ENCODE measurements around the gene ZBP1.

ZBP1 gene

DNA sequence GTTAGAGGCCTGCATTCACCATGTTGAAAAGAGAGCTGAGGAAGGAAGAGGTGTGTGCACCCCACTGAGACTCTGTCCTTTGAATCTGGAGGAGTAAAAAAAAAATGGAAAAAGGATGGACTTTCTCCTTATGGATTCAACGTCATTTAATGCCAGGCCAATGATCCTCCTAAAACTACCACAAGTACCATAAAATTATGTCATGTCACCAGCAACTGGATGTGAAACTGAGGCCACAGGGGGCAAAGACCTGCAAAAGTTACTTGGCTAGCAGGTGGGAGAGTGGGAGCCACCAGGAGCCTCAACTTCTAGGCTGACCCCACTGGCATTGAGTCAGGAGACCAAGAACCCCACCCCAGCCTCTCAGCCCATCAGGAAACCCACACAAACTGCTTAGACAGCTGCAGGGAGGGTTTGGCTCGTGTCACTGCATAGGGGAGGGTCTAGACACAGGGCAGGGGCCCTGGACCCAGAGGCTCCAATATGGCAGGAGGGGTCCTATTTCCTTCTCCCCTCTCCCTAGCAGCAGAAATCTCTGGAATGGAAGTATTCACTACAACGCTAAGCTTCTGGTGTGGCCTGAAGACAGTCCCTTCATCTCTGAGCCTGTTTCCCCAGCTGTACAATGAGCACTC, 48.3 kb downstream of the ZBP1 start:
- no peak for DNase-seq (ENCODE audit: low read depth, low spot score)

DNA sequence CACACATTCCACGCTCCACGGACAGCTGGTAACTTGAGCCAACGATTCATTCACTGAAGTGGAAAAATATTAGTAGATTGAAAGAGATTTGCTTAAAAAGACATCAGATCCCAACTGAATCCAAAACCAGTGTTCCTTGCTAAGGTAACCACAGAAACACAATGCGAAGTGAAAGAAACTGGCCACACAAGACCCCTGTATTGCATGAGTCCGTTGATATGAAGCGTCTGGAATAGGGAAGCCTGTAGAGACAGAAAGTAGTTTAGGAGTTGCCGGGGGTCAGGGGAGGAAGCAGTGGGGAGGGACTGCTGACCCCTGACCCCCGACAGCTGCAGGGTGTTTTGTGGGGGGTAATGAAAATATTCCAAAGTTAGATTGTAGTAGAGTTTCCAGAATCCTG, 49.3 kb downstream of the ZBP1 start:
- DNase-seq (ENCODE audit: low read depth, low spot score), result no peak

DNA sequence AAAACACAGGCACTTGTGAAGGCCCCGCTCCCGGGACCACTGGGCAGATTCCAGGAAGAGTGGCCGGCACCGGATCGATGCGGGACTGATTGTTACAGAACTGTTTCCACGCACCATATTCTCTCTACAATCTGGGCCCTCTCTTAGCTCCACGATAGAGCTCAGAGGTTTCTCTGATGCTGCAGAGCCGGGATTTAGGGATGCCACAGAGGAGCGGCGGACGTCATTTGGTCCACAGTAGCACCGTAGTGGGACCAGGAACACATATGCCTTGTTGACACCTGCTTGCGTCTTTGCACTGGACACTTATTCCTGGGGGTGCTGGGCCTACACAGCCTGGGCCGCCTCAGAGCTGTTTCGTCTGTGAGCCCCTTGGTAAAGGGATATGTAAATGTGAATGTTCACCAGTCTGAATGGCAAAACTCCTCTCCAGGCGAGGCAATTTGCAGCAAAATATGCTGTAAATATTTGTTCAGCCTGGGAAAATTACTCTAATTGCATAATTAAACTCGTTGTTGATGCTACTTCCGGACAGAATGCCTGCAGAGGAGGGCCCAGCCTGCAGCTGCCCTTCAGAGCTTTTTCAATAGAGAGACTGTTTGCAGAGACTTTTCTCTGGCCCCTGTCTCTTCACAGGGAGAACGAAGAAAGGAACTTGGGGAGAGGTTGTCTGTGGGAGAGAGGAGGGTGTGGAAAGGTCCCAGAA, 49.9 kb downstream of the ZBP1 start:
- no peak for DNase-seq (ENCODE audit: low read depth, low spot score)

DNA sequence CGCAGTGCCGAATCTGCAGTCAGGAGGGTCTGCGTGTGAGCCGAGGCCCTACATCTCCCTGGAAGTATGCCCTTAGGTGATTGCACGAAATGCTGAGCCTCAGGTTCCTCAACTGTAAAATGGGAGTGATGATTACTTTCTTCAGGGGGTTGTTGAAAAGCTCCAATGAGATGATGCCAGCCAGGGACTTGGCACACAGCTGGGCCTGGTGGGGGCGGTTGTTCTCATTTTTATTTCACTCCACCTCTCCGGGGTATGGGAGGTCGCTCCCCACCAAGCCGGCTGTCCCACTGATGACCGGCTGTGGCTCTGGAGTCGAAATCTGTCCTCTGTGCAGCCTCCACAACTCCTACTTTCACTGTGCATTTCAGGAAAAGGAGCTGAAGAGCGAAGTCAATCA, 51.3 kb downstream of the ZBP1 start:
- no peak for DNase-seq (ENCODE audit: low read depth, low spot score)

DNA sequence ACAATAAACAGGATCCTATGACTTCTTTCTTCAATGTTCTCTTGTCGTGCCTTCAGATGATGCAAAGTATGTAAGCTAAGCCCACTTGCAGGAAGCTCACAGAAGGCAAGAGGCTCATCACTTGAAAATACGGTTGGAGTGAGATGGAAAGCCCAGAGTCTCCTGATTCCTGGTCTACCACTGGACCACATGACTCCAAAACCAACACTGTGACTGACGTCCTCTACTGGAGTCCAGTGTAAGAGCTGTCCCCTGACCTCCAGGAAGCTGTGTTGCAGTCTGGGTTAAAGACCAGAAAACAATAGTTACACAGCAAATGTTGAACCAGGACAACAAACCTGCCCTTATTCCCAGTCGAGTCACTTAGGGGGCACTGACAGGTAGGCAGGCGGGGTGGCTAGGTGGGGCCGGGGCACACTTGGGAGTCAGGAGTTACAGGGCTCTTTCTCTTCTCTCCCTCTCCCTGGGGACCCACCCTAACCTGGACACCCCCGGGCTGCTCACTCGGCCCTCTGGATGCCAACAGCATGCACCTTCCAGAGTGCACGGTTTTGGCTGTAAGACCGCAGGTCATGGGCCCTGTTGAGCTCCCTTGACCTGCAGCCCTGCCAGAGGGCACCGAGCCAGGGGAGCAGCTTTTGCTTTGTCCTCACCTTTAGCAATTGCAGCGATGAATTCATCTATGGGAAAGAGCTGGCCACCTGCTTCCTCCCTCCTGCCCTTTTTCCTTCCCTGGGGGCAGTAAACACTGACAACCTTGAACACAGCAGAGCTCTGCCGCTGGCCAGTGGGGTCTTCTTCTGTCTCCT, 51.9 kb downstream of the ZBP1 start:
- no peak for DNase-seq (ENCODE audit: low read depth, low spot score)

DNA sequence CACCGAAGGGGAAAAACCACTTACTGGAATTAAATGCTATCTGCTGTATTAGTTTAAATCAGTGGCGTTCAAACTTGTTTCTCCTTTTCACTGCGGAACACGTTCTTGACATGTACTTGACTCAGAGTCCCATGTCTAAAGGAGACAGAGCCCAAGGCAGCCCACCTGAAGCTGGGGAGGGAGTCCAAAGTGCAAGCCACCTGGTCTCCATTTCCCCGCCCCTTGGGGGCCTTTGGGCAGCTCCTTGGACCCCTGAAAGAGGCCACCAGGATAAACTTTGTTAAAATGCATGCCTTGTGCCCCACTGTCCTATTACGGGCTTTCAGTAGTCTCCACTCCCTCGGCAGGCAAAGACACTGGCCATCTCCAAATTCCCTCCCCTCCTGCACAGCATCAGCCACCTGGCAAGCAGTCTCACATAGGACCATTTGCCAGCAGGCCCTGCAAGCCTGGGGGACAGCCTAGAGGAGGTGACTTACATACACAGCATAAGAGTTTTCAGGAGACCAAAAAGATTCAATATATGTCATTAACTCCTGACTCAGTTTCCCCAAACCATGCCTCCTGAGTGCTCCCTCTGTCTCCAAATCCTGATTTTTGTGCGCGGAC, 52.7 kb downstream of the ZBP1 start:
- DNase-seq (ENCODE audit: low read depth, low spot score), result no peak

DNA sequence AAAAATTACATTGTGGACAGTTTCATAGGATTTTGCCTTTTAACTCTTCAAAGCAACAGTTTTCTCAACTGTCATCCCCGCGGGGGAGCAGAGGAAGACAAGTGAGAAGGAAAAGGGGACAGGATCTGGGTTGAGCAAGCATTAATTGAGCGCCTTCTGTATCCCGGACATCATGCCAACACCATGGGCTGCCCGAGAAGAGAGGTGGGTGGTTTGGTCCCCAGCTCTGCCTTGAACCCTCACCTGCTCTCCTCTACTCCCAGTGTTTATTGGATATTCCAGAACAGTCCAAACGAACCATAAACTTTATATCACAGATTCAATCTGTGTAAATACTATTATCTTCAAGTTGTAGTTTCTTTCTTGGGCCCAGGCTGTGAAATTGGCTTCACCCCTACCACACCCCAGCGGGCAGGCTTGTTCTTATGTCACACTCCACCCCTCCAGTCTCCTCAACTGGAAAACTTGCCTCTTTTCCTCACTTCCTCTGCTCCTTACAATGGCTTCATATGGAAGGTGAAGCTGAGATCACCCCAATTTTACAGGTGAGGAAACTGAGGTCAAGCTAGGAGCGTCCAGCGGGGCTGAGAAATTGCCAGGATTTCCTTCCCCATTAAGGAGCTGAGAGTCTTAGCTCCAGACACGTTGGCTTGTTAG, 53.3 kb downstream of the ZBP1 start:
- no peak for DNase-seq (ENCODE audit: low read depth, low spot score)

DNA sequence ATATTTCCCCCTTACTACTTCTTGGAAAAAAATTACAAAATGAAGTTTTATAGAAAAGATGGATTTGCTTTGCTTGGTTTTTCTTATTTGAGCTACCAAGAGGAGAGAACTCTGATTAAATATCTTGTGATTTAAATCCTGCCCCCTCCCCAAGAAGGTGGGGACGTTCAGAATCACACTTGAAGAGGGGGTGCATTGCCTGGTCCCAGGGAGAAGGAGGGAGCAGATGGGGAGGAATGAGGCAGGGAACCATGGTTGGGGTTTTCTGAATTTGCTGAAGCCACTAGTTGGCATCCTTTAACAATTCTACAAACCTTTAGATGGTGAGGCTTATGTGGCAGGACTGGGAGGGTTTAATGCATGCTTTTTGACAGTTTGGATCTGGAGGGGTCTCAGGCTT, 53.8 kb downstream of the ZBP1 start:
- DNase-seq (ENCODE audit: low read depth, low spot score), result no peak

DNA sequence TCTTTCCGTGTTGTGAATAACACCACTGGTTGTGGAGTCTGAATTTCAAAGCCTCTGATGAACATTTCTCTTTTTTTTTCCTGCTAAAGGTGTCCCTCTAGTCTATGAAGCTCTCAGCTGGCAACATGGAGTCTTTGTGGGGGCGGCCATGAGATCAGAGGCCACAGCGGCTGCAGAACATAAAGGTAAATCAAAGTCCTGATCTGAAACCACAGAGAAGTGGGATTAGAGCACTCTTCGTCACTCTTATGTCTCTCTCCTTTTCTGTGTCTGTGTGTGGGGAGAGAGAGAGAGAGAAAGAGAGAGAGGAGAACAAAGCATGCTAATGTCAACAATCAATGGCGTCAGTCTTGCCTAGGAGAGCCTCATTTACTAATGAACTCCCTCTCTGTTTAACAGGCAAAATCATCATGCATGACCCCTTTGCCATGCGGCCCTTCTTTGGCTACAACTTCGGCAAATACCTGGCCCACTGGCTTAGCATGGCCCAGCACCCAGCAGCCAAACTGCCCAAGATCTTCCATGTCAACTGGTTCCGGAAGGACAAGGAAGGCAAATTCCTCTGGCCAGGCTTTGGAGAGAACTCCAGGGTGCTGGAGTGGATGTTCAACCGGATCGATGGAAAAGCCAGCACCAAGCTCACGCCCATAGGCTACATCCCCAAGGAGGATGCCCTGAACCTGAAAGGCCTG, 55.1 kb downstream of the ZBP1 start:
- no peak for DNase-seq (ENCODE audit: low read depth, low spot score)

DNA sequence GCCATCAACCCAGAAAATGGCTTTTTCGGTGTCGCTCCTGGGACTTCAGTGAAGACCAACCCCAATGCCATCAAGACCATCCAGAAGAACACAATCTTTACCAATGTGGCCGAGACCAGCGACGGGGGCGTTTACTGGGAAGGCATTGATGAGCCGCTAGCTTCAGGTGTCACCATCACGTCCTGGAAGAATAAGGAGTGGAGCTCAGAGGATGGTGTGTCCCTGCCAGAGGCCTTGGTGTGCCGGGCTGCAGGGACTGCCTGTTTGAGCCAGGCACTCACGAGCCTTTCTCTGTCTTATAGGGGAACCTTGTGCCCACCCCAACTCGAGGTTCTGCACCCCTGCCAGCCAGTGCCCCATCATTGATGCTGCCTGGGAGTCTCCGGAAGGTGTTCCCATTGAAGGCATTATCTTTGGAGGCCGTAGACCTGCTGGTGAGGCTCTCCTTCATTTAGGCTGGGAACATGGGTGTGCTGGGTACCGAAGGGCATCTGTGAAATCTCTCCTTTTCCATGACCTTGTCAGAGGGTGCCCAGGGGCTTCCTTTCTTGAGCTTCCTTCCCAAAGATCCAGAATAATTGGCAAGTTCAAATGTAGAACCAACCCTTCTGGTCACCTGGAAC, 55.9 kb downstream of the ZBP1 start:
- no peak for DNase-seq (ENCODE audit: low read depth, low spot score)

DNA sequence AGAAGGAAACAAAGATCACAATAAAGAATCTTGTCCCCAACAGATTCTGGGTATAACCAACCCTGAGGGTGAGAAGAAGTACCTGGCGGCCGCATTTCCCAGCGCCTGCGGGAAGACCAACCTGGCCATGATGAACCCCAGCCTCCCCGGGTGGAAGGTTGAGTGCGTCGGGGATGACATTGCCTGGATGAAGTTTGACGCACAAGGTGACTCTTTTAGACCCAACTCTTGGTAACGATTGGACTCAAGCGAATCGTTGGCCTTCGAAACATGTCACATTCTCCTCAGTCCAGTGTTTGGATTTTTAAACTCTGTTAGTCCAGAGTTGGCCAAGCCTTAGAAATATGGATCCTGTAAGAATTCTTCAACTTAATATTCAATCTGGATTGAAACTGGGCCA, 56.7 kb downstream of the ZBP1 start:
- DNase-seq (ENCODE audit: low read depth, low spot score), result no peak

DNA sequence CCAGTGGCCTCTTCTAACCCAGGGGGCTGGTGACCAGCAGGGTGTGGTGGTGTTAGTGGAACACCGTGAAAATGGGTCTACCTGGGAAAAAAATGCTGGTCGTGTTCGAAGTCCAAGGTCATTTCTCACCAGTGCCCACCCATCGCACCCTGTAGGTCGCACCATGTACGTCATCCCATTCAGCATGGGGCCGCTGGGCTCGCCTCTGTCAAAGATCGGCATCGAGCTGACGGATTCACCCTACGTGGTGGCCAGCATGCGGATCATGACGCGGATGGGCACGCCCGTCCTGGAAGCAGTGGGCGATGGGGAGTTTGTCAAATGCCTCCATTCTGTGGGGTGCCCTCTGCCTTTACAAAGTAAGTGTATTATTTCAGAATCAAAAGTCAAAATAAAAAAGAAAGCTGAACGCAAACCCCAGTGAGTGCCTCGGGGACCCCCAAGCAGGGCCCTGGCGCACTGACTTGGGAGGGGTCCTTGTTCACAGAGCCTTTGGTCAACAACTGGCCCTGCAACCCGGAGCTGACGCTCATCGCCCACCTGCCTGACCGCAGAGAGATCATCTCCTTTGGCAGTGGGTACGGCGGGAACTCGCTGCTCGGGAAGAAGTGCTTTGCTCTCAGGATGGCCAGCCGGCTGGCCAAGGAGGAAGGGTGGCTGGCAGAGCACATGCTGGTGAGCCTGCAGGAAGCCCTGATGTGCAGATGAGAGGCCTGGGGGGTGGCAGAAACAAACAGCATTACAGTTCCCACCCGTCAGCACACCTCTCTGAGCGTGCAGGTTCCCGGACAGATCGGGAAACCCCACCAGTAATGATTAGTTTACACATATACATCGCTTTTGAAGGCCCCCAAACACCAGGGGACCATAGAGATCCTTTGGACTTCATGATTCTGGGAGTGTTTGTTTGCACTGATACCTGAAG, 57.4 kb downstream of the ZBP1 start:
- no peak for DNase-seq (ENCODE audit: low read depth, low spot score)

DNA sequence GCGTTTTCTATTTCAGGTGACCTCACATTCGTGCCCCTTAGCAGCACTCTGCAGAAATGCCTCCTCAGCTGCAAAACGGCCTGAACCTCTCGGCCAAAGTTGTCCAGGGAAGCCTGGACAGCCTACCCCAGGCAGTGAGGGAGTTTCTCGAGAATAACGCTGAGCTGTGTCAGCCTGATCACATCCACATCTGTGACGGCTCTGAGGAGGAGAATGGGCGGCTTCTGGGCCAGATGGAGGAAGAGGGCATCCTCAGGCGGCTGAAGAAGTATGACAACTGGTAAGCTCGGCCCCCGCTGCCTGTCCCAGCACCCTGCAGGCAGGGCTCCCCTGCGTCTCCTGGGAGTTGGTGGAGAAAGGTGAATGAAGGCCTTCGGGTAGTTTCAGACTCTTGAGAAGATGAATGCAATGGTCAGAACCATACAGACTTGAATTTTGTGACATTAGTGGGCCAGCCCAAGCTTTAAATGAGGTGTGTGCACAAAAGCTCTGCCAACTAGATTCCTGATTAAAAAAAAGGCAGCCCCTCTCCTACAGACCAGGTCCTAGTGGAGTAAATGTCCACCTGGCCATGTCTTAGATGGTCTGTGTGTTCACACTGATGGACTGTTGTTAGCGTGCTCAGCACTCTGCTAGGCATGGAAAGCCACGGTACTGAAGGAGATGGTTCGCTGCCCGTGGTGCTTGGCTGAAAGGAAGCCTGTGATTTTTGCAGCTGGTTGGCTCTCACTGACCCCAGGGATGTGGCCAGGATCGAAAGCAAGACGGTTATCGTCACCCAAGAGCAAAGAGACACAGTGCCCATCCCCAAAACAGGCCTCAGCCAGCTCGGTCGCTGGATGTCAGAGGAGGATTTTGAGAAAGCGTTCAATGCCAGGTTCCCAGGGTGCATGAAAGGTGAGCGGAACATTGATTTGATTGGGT, 58.6 kb downstream of the ZBP1 start:
- no peak for DNase-seq (ENCODE audit: low read depth, low spot score)

DNA sequence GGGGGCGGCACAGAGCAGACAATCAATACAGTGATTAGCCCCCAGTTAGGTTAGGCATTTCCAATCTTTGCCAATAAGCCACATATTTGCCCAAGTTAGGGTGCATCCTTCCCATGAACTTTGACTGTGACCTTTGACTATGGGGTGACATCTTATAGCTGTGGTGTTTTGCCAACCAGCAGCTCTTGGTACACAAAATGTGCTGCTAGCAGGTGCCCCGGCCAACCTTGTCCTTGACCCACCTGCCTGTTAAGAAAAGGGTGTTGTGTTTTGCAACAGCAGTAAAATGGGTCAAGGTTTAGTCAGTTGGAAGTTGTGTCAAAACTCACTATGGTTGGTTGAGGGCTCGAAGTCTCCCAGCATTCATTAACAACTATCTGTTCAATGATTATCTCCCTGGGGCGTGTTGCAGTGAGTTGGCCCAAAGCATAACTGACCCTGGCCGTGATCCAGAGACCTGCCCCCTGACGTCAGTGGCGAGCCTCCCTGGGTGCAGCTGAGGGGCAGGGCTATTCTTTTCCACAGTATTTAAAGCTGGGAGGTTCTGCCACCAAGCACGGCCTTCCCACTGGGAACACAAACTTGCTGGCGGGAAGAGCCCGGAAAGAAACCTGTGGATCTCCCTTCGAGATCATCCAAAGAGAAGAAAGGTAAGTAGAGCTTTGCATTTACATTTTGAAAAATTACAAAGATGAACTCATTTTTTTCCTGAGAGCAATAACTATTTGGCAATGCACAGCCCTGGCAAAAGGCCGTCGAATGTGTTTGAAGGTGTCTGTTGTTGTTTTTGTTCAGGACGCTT, 59.5 kb downstream of the ZBP1 start, which contains the start of gene PCK1:
Gene PCK1, plus strand, starts transcription at position 557 of the 802 bp plus-strand sequence. CDS start 302 bp downstream, outside the sequence.
- DNase-seq (ENCODE audit: low read depth, low spot score), result no peak

DNA sequence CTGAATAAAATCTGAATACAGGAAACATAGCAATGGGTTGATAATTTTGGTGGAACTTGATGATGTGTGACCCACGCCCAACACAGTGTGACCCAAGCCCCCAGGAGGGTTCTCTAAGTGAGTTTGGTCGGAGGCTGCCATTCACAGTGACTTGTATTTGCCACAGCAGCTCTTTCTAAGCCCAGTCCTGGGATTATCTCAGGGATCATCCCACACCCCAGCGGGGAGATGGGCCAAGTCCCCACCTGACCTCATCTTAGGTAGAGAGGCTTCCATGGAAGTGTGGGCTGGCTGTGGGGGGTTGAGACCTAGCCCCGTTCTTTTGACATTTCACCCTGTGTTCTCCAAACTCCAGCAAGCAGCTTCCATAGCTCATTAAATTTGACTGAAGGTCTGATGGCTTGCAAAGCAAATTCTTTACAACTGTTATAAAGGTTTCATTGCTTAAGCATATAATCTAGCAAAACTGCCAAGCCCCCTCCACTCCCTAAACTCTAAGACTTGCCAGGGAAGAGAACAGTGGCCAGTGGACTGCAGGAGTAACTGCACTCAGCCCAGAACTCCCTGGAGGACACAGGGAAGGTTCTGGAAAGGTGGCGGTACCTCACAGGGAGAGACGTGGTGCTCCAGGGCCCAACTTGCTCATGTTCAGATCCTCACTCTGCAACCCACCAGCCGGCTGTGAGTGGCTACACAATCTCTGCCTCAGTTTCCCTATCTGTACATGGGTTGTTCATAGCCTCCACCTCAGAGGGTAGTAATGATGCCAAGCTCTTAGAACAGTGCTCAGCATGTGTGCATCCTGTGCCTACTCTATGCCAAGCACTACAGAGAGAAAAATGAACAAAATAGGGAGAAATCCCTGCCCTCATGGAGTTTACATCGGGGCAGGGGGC, 60.3 kb downstream of the ZBP1 start:
- DNase-seq (ENCODE audit: low read depth, low spot score), result no peak

DNA sequence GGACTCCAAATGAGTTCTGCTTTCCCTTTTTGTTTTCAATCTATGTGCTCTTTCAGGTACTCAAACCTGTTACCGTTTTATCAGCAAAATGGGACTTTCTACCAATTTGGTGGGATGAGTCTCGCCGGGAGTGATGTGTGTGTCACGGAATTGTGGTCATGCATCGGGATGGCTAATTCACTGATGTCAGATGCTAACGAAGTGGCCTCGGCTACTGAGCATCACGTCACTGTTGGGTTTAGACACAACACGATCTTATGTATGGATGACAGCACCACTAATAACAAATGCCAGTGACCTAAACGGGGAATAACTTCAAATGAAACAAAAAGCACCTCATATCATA, 61.0 kb downstream of the ZBP1 start:
- DNase-seq (ENCODE audit: low read depth, low spot score), result no peak

Measured in iPS DF 19.7 (cell line).